C1 segment of cervical spinal cord (tissue), 14 donors: Measurements from ENCODE around the gene DUSP10.

ENCODE experiments used
- DNase-seq, 14 donors: peaks; one replicate each; lab custom pipeline; 2025; lab: John Stamatoyannopoulos, UW

The DUSP10 gene

DNA sequence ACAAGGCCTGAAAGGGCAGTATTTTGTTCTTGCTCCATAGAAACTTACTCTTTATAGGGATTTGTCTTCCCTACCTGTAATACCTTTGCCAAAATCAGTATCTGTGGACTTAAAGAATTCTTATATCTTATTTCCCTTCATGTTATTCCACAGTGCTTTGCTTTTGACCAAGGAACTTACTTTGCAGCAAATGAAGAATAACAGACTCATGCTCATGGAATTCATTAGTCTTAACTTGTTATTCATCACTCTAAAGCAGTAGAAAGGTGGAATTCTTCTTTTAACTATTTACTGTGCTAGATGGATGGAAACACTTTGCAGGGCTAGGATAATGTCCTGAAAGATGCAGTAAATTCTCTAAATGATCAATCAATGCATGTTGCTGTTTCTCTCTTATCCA, 45.9 kb downstream of the DUSP10 start:
- no peak for DNase-seq

DNA sequence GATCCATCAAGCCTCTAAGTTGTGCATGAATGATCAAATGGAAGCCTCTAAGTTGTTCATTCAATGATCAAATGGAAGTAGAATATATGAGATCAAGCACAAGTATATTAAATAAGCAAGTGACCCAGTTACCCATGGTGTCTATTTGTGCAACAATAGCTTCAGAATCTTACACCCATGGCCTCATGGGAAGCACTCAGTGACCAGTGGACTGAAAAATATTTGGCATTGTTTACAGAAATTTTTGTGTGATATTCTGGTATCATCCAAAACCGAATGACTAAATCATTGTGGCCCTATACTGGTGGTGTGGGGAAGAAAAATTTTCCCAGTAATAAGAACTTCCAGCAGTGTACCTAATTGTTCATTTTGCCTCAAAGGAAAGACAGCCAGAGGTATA, 46.6 kb downstream of the DUSP10 start:
- no peak for DNase-seq

DNA sequence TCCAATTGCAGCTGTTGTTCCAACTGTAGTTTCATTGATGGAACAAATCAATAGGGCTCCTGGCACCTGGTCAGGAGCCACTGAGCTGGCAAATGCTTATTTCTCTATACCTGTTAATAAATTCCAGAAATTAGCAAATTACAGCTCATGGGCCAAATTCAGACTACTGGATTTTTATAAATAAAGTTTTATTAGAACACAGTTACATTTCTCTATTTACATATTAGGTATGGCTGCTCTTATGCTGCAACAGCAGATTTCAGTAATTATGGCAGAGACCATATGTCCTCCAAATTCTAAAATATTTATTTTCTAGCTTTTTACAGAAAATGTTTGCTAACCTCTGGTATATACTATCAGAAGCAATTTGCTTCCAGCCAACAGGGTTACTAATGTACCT, 47.8 kb downstream of the DUSP10 start:
- DNase-seq: no peak

DNA sequence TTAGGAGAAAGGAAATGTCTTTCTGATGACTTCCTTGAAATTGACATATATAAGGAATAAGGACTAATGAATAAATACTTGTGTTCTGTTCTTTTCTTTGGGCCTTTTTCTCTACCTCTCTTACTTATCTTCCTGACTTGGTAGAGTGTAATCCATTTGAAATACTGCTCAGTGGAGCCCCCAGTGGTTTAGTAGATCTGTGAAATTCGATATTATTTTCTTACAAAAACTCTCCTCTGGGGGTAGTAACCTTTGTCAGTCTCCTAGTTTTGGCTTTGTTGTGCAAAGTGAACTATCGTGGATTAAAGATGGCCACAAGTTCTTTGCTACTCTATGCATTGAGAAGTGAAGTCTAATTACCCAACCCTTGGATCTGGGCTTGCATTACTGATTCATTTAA, 48.8 kb downstream of the DUSP10 start:
- no peak for DNase-seq

DNA sequence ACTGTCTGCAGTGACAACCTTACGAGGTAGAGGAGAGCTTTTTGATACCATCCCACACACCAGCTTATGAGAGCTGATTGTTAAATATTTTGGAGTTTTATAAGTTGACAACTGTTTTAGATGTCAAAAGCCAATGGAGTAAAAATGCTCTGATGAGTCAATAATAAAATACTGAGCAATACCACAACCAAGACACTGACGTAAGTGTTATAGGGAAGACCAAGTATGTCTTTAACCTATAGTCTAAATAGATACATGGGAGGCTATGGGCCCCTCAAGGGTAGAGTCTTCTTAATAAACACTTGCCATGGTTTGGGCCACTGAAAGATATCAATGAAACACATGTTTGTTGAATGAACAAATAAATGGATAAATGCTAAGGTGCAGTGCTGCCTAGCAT, 49.2 kb downstream of the DUSP10 start:
- DNase-seq: no peak

DNA sequence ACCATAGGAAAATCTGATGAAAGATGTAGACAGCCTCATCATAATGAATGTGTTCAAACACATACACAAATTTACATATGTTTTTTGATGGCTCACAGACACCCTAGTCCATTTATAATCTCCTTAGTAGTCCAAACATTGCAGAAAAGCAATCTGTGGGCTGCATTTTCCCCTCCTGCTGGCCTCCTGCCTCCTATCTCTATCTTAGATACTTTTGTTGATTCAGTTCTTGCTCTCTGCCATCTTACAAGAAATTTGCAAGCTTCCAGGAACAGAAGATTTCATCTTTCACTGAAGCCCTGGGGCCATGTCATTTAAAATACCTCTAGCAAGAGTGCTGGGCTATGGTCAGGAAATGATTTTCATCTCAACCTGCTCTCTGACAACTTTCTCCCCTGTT, 50.6 kb downstream of the DUSP10 start:
- DNase-seq: no peak

DNA sequence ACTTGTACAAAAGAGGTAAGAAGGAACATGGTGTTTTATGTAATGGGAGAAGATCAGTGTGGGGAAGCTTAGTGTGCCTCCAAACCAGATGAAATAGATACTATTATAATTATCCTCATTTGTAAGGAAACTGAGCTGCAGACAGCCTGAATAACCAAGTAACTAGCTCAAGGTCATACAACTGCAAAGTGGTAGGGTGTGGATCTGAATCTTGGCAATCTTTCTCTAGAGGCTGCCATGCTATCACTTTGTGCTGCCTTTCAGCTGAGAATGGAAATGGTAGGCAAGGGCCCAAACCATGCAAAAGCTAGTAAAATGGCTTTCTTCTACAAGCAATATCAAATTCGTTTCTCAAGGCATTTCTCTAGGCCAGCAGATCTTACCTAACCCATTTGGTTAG, 51.0 kb downstream of the DUSP10 start:
- no peak for DNase-seq

DNA sequence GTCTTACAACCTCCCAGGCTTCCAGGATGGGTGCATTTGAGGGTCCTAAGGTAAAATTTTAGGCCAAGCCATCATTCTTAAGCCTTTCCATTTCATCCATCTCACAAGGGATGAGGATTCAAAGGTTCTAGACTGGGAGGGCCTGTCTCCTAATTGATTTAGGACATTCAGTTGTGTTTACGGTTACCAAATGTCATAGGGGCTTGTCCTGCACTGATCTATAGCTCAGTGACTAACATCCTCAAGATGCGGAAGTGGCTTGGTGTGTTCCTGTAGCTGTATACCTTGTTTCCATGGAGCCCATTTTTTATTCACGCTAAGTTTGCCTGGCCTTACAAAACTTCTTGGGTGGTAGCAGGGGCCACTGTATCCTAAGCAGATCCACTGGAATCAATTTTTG, 52.8 kb downstream of the DUSP10 start:
- no peak for DNase-seq

DNA sequence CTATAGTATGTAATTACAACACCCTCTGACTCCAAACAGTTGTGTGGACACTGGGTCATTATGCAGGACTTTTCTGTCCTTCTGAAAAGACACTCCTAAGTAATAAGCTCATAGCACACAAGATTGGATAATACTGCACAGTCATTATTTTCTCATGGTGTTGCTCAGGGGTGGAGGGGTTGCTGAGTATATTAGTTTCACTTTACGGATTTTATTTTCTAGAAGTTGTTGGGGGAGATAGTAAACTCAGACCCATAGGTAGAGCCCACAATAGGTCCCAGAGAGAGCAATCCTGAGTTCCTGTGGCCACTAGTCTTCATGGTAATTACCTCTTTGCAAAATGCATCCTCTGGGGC, 53.4 kb downstream of the DUSP10 start:
- DNase-seq: no peak

DNA sequence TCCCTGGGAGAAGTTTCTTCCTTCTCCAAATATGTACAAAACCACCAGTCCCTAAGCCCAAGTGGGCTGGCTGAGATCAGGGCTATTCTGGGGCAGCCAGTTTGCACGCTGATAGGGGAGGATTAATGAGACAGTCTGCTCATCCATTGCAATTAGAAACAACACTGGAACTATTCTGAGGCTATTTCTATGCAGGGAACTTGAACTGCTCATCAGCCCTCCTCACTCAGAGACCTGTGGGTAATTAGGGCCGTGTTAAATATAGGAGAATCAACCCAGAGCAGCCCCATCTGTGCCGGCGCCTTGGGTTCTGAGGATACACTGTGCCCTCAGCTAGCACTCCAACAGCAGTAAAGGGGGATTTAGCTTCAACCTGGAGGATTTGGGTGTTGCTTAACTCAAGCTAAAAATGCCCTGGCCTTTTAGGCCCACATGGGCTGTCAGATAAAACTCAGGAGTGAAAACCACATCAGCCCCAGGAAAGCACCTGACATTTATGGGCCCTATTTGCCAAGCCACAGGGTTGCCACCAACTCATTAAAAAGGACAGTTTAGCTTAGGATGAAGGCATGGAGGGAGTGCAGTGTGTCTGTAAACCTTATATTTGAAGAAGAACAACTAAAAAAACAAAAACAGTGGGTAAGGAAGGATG, 53.9 kb downstream of the DUSP10 start:
- DNase-seq: no peak

DNA sequence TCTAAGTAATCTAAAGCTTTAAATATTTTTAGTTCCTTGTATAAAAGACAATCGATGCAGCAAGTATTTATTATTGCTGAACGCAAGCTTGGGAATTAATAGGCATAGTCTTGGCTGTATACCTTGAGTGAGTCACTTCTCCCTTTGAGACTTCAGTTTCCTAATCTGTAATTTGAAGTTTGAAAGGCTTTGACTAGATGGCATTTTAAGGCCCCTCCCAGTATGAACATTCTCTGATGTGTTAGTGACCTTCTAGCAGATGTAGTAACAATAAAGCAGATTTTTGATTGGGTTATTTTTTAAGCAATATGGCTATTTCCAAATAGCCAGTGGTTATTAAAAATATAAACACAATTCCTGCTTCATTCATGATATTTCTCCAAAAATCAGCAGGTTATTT, 58.2 kb downstream of the DUSP10 start:
- DNase-seq: no peak

DNA sequence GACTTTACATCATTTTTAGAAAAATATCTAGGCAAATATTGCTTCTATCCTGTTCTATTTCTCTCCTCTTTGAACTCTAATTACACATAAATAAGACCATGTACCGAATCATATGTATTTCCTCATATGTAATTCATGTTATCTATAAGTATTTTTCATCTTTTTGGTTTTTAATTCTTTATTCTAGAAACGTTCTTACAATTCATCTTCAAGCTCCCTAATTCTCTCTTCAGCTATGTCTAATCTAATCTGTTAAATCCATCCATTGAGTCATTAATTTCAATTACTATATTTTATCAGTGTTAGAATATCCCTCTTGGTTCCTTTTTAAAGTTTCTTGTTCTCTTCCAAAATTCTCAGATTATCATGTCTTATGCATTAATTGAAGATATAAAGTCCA, 61.8 kb downstream of the DUSP10 start:
- DNase-seq: no peak

DNA sequence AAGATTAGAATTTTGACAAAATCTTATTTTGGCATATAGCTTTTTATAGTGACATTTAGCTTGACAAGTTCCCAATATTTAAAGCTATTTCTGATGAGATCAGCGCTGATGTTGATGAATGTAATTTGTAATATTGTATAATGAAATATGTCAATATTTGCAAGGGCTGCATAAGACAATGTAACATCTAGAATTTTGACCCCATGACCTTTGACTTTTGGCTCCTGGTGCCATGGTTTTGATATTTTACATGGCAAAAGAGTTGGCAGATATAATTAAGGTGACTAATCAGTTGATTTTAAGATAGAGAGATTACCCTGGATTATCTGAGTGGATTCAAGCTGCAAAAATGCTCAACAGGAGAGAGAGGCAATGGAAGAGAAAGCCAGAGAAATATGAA, 63.9 kb downstream of the DUSP10 start:
- DNase-seq: no peak

DNA sequence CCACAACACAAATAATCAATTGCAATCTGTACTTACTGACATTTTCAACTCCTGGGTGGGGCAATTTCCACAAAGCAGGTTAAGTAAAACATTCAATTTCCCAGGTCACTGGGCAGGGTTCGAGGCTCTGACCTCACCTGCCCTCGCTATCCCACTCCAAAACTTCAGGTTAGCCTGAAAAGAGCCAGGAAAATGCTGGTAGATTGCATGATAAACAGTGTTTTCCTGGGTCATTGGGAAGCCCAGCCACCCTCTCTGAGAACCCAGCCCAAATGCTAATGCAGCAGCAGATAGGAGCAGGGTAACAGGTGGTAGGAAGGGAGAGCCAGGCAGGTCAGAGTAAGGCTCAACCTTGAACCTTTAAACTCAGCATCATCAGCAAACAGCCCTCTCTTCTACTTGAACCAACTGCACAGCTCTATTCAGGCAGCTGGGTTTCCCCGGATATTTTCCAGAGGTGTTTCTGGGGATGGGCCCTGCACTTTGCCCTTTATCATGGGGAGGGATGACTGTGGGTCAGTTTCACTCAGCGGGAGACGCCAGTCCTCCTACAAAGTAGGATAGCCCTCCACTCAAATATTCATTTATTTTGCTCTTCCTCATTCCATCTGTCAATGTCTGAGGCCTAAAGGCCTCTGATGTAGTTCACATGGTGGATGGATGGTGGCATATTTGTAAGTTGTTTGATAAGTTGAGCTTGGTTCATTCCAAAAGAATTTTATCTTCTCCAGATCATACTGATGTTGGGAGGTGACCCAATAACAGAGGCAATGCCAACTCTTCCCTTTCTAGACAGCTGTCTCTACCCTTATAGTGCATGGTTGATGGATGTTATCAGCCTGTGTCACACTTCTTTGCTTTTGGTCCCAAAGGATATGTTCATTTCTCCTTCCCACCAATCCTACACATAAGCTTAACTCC, 65.7 kb downstream of the DUSP10 start:
- no peak for DNase-seq

DNA sequence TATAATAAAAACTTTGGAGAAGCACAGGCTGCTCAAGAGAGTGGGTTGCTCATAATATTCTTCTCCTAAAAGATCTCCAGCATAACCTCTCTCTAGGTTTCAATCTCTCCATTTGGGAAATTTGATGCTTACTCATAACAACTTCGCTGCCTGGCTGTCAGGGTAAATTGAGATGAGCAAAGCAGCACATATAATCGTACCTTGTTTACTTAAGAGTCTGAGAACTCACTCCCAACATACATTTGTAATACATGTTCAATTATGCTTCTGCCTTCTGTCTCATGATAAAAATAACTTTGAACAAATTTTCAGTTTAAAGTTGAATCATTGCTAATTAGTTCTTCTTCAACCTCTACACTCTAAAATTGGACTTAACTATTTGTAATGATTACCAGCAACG, 68.9 kb downstream of the DUSP10 start:
- DNase-seq: no peak

DNA sequence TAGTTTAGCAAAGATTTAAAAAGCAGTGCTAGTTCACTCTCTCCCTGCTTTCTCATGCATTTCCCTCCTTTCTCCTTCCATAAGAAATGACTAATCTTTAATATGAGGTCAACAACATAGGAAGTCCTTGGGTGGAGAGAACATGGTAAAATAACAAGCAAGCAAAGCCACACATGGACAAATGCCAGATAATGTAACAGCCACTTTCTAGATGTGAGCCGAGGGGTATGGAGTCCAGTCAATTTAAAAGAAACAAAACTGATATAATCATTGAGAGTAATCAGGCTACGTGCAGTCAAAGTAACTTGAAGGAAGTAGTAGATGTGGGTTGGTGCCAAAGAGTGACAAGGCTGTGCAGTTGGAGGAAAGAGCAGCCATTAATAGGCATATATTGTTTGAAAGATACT, 69.6 kb downstream of the DUSP10 start:
- no peak for DNase-seq

DNA sequence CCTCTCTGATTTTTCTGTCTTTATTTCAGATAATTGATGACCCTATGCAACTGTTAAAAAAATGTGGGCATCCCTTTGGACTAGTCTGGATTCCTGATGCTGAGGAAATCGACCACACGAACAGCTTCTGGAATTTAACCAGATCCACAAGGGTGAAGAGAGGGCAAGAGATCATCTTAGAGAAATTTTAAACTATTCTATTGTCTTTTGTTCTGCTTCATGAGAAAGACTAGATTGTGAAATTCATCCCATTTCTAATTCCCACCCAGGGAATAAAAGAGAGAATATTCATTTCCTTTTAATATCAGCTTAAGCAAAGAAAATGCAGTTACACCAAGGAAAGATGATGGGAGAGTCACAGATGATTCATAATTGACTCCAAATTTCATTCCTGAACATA, 71.8 kb downstream of the DUSP10 start:
- DNase-seq: no peak

DNA sequence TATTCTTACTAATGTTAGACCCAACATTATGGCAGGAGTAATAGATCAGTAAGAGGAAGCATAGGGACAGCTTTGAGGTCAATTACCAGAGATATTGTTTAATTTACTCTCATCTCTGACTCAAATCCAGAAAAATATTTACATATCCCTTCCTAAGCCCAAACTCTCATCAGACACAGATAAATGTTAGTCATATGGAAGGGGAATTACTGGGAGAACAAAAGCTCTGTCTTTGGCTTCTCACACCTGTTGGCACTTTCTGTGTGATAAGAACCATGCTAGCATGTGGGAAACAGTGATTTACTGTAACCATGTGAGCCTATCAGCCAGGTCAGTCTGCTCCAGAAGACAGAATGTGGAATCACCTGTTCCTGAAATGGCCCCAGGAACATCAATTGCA, 72.4 kb downstream of the DUSP10 start:
- no peak for DNase-seq

DNA sequence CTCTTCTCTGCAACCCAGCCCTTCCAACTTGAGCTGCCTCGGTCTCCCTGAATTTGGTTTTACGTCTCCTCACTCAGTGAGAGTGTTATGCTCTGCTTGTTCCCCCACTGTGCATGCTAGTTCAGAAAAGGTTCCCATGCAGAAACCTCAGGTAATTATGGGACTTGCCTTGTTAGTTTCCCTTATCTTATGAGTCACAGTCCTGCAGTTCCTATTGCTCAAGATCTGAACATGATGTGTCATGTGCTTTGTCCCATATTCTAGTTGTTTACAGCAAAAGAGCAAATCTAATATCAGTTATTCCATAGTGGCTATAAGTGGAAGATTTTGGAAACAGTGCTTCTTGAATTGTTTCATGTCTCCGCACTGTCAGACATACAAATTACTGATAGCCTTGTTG, 74.4 kb downstream of the DUSP10 start:
- DNase-seq: no peak

DNA sequence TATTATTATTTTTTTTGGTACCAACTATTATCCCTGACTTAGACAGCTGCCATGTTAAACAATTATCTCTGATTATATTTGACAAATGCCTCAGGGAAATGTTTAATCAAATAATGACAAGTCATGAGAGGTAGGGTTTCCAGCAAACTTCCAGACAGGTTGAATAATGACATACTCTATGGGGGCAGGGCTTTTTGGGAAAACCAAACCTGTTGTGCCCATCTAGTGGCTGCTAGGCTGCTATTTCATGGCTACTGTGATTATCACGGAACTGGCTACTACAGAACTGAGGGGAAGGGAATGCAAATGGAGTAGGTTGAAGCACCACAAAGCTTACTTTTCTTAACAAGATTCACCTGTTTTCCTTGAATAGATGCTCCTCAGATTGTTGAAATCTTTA, 77.6 kb downstream of the DUSP10 start:
- no peak for DNase-seq

DNA sequence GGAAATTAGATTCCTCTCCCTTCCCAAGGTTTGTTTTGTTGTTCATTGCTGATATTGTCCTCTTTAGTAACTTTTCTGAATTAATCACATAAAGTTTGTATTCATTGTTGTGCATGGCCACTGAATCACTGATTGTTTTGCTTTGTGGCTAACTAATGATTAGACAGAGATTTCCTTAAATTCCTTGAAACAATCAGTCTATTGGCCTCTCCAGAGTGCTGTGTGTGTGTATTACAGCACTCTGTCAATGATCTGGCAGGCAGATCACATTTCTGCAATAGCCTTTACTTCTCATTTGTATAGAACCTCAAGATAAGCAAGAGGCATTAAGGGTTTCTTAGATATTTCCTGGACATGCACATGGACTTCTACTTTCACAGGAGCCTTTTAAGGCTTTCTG, 78.6 kb downstream of the DUSP10 start:
- DNase-seq: no peak

DNA sequence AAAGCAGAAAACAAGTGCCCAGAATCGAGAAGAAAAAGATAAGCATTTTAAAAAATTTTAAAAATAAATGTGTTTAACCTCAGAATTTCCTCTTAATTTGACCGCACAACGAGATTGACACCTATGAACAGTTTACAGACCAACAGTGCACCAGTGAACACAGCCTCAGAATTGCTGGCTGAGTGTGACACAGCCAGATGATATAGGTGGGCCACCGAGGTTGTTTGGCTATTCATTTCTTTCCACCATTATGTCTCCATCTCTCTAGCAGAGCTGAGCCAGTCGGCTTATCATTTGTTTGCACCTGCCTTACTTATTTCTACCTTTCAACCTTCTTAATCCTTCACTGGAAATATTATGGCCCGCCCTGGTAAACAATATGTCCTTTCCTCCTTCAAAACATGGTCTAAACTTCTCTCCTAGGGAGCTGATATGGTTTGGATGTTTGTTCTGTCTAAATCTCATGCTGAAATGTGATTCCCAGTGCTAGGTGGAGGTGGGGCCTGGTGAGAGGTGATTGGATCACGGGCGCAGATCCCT, 86.1 kb downstream of the DUSP10 start:
- no peak for DNase-seq
